Posterior cingulate gyrus (tissue), 11 donors: ENCODE results near the gene KRT6A.
A peak's percentile ranks its signal among the peaks of the same experiment; 100 is the strongest.
"Not testable (repeated sequence)": the region's sequence is repeated elsewhere in the genome, so short reads cannot be mapped to it uniquely, and the experiment has no call there.

Source experiments
- DNase-seq, 10 donors: peaks; one replicate each; pipeline versions ENCODE4 v3.0.0 to v3.0.0-alpha.2; 2020 to 2021; ENCODE audit warnings: mixed read lengths in 3 of 10
- intact Hi-C: fragments of 100-400 bp; cut with DNase I; formaldehyde crosslinking; loops from one replicate; pipeline ENCODE4 v1.15.1; 2023

KRT6A gene

GRCh38 chr12:52477651-52478050 lies 15.4 kb downstream of the KRT6A start:
- intact Hi-C loops, result no loop called here

GRCh38 chr12:52474212-52474611 lies 18.8 kb downstream of the KRT6A start:
- intact Hi-C loops, result no loop called here

More at GRCh38 chr12:52477651-52478050, 15.4 kb downstream of the KRT6A start:
- no peak for DNase-seq

GRCh38 chr12:52473768-52474167 lies 19.3 kb downstream of the KRT6A start, which contains the start of gene KRT6C:
KRT6C (minus strand) TSS chr12:52473805; CDS start chr12:52473737, 68 bp downstream.
- intact Hi-C loops, result no loop called here
- DNase-seq, result no peak

More at GRCh38 chr12:52474212-52474611, 18.8 kb downstream of the KRT6A start:
- no peak for DNase-seq

GRCh38 chr12:52469853-52470252 lies 23.2 kb downstream of the KRT6A start:
- intact Hi-C loops, result no loop called here
- DNase-seq, result no peak

GRCh38 chr12:52464897-52465296 lies 28.2 kb downstream of the KRT6A start:
- no peak for DNase-seq
- intact Hi-C loops, result no loop called here

- intact Hi-C loops, result no loop called here
- no peak for DNase-seq
These were observed 31.4 kb downstream of the KRT6A start for GRCh38 chr12:52461693-52462092.

GRCh38 chr12:52458861-52459260 lies 34.2 kb downstream of the KRT6A start:
- intact Hi-C loops, result no loop called here
- DNase-seq, result no peak

GRCh38 chr12:52455821-52456220 lies 37.2 kb downstream of the KRT6A start:
- intact Hi-C loops, result no loop called here
- DNase-seq, result no peak

GRCh38 chr12:52454411-52455201 lies 38.5 kb downstream of the KRT6A start:
- intact Hi-C loops, result no loop called here
- DNase-seq, result no peak

GRCh38 chr12:52452101-52452500 lies 41.0 kb downstream of the KRT6A start, which contains the start of gene KRT6B:
KRT6B (minus strand) TSS chr12:52452146; CDS start chr12:52452078, 68 bp downstream.
- no peak for DNase-seq
- intact Hi-C loops, result no loop called here

GRCh38 chr12:52448228-52448627 lies 44.8 kb downstream of the KRT6A start:
- intact Hi-C loops, result no loop called here
- DNase-seq, result no peak

GRCh38 chr12:52447196-52447595 lies 45.9 kb downstream of the KRT6A start:
- DNase-seq, intact Hi-C loops: not testable (repeated sequence)

GRCh38 chr12:52446367-52447045 lies 46.6 kb downstream of the KRT6A start:
- DNase-seq, result no peak
- intact Hi-C loops, result no loop called here

GRCh38 chr12:52445876-52446275 lies 47.2 kb downstream of the KRT6A start:
- no peak for DNase-seq
- intact Hi-C loops, result no loop called here

- DNase-seq, result no peak
- intact Hi-C loops, result no loop called here
These were observed 48.1 kb downstream of the KRT6A start for GRCh38 chr12:52444647-52445595.

GRCh38 chr12:52443966-52444365 lies 49.1 kb downstream of the KRT6A start:
- intact Hi-C loops, result no loop called here
- DNase-seq, result no peak

GRCh38 chr12:52442600-52443061 lies 50.4 kb downstream of the KRT6A start:
- intact Hi-C loops, result no loop called here
- DNase-seq, result peak in 1 of 10 donors; percentile 32

GRCh38 chr12:52441320-52441911 lies 51.6 kb downstream of the KRT6A start:
- DNase-seq, result no peak
- intact Hi-C loops, result no loop called here

GRCh38 chr12:52440821-52441319 lies 52.2 kb downstream of the KRT6A start:
- DNase-seq, result no peak
- intact Hi-C loops, result no loop called here

- no peak for DNase-seq
- intact Hi-C loops, result no loop called here
These were observed 53.2 kb downstream of the KRT6A start for GRCh38 chr12:52439845-52440244.
